ENCODE results near the gene ATL3.

DNA sequence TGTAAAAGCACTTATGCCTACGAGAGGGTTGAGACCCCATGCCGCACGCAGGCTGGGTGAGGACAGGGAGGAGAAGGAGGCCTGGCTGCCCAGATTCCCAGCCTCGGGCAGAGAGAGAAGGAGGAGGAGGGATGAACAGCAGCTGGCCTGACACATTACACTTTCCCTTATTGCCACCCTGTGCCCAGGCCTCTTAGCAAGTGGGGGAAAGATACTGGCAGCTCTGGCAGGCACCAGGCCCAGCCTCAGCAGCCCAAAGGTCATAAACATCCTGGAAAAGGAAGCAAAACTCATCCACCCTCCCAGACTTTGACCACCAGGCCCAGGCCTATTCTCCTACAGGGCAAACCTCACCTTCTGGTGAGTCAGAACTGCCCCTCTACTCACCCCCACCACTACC, 61.6 kb downstream of the ATL3 start:
- TF ChIP-seq, protein P1, sequence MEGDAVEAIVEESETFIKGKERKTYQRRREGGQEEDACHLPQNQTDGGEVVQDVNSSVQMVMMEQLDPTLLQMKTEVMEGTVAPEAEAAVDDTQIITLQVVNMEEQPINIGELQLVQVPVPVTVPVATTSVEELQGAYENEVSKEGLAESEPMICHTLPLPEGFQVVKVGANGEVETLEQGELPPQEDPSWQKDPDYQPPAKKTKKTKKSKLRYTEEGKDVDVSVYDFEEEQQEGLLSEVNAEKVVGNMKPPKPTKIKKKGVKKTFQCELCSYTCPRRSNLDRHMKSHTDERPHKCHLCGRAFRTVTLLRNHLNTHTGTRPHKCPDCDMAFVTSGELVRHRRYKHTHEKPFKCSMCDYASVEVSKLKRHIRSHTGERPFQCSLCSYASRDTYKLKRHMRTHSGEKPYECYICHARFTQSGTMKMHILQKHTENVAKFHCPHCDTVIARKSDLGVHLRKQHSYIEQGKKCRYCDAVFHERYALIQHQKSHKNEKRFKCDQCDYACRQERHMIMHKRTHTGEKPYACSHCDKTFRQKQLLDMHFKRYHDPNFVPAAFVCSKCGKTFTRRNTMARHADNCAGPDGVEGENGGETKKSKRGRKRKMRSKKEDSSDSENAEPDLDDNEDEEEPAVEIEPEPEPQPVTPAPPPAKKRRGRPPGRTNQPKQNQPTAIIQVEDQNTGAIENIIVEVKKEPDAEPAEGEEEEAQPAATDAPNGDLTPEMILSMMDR (conservative IDR thresholded peaks at IDR 0.05; ENCODE audit: low read depth, low read length), result no peak
- no peak for TF ChIP-seq EZH2 (IDR thresholded peaks at IDR 0.05; ENCODE audit: borderline replicate concordance, low read depth, low read length, poor library complexity, severe bottlenecking)
